Epithelial cell of esophagus (primary cell): ENCODE measurements around the gene FLNB.
A peak's percentile ranks its signal among the peaks of the same experiment; 100 is the strongest.

ENCODE experiments used
- DNase-seq: peaks from one replicate; pipeline ENCODE4 v3.0.0; 2010; ENCODE audit warnings: low read depth
- H3K4me3 ChIP-seq: 2 replicates; pipeline ENCODE4 v1.5.1; 2011; ENCODE audit warnings: mild to moderate bottlenecking, low read length, control low read depth
- TF ChIP-seq, protein P1 (sequence below): IDR thresholded peaks from 2 replicates; pipeline ENCODE4 v1.5.1; 2011; ENCODE audit warnings: low read depth, mild to moderate bottlenecking, low read length, control low read depth, inconsistent platforms; ENCODE audit not compliant: insufficient read depth; ENCODE audit errors: missing control alignments

FLNB gene

DNA sequence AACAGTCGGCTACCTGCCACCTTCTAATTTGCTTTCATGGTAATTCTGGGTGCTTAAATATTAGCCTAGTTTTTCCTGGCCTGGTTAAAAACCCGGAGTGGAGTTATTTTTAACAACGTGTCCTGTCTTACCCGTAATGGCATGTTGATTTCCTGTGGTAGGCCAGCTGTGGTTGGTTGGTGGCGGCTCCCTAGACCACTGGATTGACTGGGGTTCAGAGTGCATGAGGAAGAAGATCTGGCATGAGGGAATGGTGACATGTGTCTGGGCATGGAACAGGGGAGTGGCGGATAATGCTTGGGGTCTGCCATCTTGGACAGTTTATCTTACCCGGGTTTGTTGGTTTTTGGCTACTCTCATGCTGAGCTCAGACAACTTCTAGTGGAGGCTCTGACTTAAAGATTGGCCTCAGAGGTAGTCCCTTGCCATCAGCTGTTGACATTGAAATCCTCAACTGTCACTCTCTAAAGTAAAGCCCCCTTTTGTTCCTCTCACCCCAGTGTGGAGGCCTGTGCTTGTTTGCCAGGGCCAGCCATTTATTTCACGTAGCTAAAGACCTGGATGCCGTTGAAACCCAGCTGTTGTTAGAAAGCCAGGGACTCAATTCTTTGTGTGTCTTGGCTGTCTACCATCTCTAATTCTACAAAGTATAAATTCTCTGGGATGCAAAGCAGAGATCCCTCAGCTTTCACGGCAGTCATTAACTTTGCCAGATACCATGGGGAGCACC, 121.0 kb downstream of the FLNB start:
- DNase-seq: no peak
- TF ChIP-seq, protein P1, sequence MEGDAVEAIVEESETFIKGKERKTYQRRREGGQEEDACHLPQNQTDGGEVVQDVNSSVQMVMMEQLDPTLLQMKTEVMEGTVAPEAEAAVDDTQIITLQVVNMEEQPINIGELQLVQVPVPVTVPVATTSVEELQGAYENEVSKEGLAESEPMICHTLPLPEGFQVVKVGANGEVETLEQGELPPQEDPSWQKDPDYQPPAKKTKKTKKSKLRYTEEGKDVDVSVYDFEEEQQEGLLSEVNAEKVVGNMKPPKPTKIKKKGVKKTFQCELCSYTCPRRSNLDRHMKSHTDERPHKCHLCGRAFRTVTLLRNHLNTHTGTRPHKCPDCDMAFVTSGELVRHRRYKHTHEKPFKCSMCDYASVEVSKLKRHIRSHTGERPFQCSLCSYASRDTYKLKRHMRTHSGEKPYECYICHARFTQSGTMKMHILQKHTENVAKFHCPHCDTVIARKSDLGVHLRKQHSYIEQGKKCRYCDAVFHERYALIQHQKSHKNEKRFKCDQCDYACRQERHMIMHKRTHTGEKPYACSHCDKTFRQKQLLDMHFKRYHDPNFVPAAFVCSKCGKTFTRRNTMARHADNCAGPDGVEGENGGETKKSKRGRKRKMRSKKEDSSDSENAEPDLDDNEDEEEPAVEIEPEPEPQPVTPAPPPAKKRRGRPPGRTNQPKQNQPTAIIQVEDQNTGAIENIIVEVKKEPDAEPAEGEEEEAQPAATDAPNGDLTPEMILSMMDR: no peak
- no peak overlapping the region for H3K4me3 ChIP-seq

DNA sequence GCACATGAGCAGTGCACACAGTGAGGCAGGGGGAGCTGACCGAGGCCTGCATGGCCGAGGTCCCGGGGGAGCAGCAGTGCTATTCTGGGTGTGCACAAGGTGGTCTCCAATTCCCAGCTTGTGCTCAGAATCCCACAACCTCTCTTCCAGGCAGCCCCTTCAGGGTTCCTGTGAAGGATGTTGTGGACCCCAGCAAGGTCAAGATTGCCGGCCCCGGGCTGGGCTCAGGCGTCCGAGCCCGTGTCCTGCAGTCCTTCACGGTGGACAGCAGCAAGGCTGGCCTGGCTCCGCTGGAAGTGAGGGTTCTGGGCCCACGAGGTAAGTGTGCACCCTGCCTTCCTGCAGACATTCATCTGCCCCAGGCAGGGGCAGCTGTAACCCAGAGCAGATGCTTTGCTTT, 122.4 kb downstream of the FLNB start:
- DNase-seq: no peak
- TF ChIP-seq, protein P1: no peak
- no peak overlapping the region for H3K4me3 ChIP-seq

DNA sequence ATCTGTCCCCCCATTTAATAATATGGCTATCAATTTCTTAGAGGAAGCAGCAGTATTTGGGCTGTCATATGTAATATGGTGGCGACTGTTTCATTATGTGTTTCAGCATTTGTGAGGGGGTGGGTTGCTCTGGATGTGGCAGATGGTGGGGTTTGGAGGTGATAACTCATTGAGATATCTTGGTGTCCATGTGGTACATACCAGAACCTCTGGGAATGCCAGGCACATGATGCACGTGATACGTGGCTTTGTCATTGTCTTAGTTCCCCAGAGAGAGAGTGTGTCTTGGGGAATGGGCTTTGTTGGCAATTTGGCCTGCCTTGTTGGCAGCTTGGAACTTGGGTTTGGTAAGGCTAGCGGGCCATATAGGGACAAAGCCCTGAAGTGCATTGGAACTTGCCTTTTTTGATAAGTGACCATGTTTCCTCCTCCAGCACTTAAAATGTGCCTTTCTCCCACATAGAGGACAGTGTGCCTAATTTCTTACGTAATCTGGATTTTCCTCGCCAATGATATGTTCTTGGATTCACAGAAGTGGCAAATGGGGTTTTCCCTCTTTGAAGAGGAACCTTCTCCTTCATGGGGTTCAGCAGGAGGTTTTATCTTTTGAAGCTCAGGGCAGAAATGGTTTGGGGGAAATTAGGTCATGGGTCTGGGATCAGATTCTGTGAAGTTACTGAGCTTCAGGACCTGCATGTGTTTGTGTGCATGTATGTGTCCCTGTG, 123.0 kb downstream of the FLNB start:
- TF ChIP-seq, protein P1: no peak
- no peak overlapping the region for H3K4me3 ChIP-seq
- no peak for DNase-seq

DNA sequence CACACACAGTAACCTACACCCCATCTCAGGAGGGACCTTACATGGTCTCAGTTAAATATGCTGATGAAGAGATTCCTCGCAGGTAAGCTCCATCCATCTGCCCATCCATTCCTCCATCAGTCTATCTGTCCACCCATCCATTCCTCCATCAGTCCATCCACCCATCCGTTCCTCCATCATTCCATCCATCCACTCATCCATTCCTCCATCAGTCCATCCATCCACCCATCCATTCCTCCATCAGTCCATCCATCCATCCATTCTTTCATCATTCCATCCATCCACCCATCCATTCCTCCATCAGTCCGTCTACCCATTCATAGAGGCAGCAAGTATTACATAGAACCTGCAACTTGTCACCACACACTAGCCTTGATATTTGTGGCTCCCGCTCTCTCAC, 124.6 kb downstream of the FLNB start:
- TF ChIP-seq, protein P1: no peak
- H3K4me3 ChIP-seq: no peak overlapping the region
- no peak for DNase-seq

DNA sequence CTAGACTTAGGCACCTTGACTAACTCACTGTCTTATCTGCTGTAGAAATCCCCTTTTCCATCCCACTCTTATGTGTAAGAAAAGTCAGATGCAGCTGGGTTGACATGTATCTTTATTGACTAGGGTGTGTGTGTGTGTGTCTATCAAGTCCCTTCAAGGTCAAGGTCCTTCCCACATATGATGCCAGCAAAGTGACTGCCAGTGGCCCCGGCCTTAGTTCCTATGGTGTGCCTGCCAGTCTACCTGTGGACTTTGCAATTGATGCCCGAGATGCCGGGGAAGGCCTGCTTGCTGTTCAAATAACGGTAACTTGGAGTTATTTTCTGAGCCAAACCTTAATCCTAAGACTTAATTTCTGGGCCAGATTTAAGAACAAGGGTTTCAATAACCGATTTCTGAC, 126.2 kb downstream of the FLNB start:
- TF ChIP-seq, protein P1: no peak
- H3K4me3 ChIP-seq: no peak overlapping the region
- DNase-seq: no peak

DNA sequence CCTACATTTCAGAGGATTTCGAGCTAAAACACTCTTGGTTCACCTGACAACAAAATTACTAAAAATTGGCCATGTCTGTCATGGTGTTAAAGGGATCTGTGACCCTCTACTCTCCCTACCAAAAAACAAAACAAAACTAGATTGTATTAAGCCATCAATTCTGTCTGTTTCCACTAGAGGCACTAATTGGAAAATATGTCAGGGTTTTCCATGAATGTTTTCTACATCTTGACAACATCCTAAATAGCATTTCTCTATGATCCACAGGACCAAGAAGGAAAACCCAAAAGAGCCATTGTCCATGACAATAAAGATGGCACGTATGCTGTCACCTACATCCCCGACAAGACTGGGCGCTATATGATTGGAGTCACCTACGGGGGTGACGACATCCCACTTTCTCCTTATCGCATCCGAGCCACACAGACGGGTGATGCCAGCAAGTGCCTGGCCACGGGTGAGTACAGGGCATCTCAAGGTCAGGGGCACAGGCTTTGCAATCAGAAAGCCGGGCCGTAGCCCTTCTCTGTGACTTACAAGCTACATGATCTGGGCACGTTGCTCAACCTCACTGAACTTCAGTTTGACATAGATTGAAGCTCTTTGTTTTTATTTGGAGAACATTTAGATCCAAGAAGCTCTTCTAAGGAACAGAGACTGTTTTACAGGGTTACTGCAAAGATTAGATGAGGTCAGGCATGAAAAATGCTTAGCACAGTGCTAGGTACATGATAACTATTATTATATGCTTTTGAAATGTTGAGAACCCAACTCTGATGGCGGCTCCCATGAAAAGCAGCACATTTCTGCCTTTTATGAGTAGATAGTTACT, 127.7 kb downstream of the FLNB start:
- TF ChIP-seq, protein P1: peak; percentile 17
- no peak for DNase-seq
- no peak overlapping the region for H3K4me3 ChIP-seq
